ENCODE measurements around the gene MYPOP. TPM values are rescaled to one million over a fixed set of nuclear protein-coding genes. Genes with fewer than 3 reads are reported as not detected.
"Not testable (repeated sequence)": the region's sequence is repeated elsewhere in the genome, so short reads cannot be mapped to it uniquely, and the experiment has no call there.

Gene MYPOP
- total and polyA plus RNA-seq, 3 donors from 2014 or later: 9.4 to 11.1 (median 9.5) TPM

GRCh38 chr19:45873219-45873772, 29.1 kb downstream of the MYPOP start:
- H3K27ac ChIP-seq: no peak overlapping the region
- H3K27me3 ChIP-seq: no peaks in the 10 kb centered on the region
- H3K4me1 ChIP-seq: peaks cover 9% of the 10 kb centered on the region
- H3K9me3 ChIP-seq: no peaks in the 10 kb centered on the region
- no peak for TF ChIP-seq POLR2A (IDR thresholded peaks at IDR 0.05)
- 79 to 81% methylated on average over 6 to 7 of the region's 7 CpGs for WGBS, 2 donors
- intact Hi-C loops (cut with DNase I; ENCODE audit: low total_unique reads): no loop called here
- no peaks in the 10 kb centered on the region for H3K36me3 ChIP-seq (ENCODE audit: low read depth, missing control alignments)
- H3K4me3 ChIP-seq: no peak overlapping the region
- no peak for DNase-seq

DNA sequence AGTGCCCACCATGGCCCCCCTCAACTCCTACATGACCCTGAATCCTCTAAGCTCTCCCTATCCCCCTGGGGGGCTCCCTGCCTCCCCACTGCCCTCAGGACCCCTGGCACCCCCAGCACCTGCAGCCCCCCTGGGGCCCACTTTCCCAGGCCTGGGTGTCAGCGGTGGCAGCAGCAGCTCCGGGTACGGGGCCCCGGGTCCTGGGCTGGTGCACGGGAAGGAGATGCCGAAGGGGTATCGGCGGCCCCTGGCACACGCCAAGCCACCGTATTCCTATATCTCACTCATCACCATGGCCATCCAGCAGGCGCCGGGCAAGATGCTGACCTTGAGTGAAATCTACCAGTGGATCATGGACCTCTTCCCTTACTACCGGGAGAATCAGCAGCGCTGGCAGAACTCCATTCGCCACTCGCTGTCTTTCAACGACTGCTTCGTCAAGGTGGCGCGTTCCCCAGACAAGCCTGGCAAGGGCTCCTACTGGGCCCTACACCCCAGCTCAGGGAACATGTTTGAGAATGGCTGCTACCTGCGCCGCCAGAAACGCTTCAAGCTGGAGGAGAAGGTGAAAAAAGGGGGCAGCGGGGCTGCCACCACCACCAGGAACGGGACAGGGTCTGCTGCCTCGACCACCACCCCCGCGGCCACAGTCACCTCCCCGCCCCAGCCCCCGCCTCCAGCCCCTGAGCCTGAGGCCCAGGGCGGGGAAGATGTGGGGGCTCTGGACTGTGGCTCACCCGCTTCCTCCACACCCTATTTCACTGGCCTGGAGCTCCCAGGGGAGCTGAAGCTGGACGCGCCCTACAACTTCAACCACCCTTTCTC, 30.1 kb downstream of the MYPOP start:
- Histone ChIP-seq H3K36me3 (ENCODE audit: low read depth, missing control alignments) (no peaks in the 10 kb centered on the region), H3K9me3 (no peaks in the 10 kb centered on the region), H3K27ac (no peak overlapping the region), H3K27me3 (no peaks in the 10 kb centered on the region), H3K4me3 (no peak overlapping the region), H3K4me1 (peaks cover 9% of the 10 kb centered on the region)
- 92 to 95% methylated on average over 17 to 33 of the region's 34 CpGs for WGBS, 2 donors
- intact Hi-C loops (cut with DNase I; ENCODE audit: low total_unique reads): no loop called here
- TF ChIP-seq POLR2A (IDR thresholded peaks at IDR 0.05): no peak
- TF ChIP-seq, protein P1, sequence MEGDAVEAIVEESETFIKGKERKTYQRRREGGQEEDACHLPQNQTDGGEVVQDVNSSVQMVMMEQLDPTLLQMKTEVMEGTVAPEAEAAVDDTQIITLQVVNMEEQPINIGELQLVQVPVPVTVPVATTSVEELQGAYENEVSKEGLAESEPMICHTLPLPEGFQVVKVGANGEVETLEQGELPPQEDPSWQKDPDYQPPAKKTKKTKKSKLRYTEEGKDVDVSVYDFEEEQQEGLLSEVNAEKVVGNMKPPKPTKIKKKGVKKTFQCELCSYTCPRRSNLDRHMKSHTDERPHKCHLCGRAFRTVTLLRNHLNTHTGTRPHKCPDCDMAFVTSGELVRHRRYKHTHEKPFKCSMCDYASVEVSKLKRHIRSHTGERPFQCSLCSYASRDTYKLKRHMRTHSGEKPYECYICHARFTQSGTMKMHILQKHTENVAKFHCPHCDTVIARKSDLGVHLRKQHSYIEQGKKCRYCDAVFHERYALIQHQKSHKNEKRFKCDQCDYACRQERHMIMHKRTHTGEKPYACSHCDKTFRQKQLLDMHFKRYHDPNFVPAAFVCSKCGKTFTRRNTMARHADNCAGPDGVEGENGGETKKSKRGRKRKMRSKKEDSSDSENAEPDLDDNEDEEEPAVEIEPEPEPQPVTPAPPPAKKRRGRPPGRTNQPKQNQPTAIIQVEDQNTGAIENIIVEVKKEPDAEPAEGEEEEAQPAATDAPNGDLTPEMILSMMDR (IDR thresholded peaks at IDR 0.05): no peak
- no peak for DNase-seq

DNA sequence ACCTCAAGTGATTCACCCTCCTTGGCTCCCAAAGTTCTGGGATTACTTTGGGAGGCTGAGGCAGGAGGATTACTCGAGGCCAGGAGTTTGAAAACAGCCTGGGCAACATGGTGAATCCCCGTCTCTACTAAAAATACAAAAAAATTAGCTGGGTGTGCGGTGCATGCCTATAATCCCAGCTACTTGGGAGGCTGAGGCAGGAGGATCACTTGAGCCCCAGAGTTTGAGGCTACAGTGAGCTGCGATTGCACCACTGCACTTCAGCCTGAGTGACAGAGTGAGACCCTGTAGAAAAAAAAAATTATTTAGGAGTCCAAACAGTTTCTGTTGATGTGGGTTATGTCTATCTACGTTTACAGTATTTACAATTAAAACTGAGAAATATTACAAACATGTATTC, 31.6 kb downstream of the MYPOP start:
- intact Hi-C loops (cut with DNase I; ENCODE audit: low total_unique reads): no loop called here

GRCh38 chr19:45867241-45867640, 35.2 kb downstream of the MYPOP start:
- H3K4me1 ChIP-seq: peaks cover 14% of the 10 kb centered on the region
- DNase-seq; H3K27ac ChIP-seq; H3K27me3 ChIP-seq; H3K36me3 ChIP-seq (ENCODE audit: low read depth, missing control alignments); H3K9me3 ChIP-seq; intact Hi-C loops (cut with DNase I; ENCODE audit: low total_unique reads); H3K4me3 ChIP-seq: not testable (repeated sequence)
- 74% methylated on average over 4 of the region's 4 CpGs for WGBS, 2 donors

More for the DNA sequence above, 31.6 kb downstream of the MYPOP start:
- no peak overlapping the region for H3K27ac ChIP-seq
- no peak for DNase-seq
- H3K4me3 ChIP-seq: no peak overlapping the region
- no peaks in the 10 kb centered on the region for H3K4me1 ChIP-seq
- 91 to 97% methylated on average over 5 of the region's 5 CpGs for WGBS, 2 donors
- no peaks in the 10 kb centered on the region for H3K27me3 ChIP-seq
- no peaks in the 10 kb centered on the region for H3K36me3 ChIP-seq (ENCODE audit: low read depth, missing control alignments)
- TF ChIP-seq POLR2A (IDR thresholded peaks at IDR 0.05): no peak
- TF ChIP-seq, protein P1 (IDR thresholded peaks at IDR 0.05): no peak
- H3K9me3 ChIP-seq: no peaks in the 10 kb centered on the region

DNA sequence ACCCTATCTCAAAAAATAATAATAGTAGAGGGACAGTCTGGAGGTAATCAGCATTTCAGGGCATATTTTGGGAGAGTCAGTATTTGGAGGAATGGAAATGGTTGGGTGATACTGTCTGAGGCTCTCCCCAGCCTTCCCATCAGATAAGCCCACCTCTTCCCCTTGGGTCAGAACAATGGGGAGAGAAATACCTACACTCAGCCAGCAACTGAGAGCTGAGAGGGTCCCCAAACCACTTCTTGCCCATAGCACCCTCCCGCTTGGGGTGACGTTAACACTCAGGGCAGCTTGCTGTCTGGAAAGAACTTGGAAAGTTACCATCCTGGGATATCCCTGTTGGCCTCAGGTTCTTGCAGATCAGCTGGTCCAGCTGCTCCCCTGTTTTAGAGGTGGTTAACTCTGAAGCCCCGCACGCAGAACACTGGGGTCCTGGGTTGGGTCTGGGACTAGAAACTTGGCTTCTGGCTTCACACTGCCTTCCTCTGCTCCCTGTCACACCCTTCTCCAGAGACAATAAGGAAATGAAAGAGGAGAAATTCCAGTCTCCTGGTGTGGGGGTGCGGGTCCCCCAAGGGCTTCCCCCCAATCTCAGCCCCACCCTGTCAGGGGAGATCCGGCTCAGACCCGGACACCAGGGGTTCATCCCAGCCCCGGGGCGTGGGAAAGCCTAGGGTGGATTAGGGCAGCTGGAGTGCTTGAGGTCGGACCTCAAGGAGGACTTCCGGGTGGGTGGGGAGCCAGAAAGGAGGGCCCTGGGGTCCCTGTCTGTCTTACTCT, 35.8 kb downstream of the MYPOP start:
- WGBS, 2 donors: 70 to 73% methylated on average over 9 to 11 of the region's 11 CpGs
- no peak overlapping the region for H3K27ac ChIP-seq
- intact Hi-C loops (cut with DNase I; ENCODE audit: low total_unique reads): no loop called here
- H3K4me1 ChIP-seq: peaks cover 14% of the 10 kb centered on the region
- TF ChIP-seq, protein P1 (IDR thresholded peaks at IDR 0.05): no peak
- TF ChIP-seq POLR2A (IDR thresholded peaks at IDR 0.05): no peak
- no peak overlapping the region for H3K4me3 ChIP-seq
- DNase-seq: no peak
- H3K36me3 ChIP-seq (ENCODE audit: low read depth, missing control alignments): no peaks in the 10 kb centered on the region
- no peaks in the 10 kb centered on the region for H3K27me3 ChIP-seq
- H3K9me3 ChIP-seq: no peaks in the 10 kb centered on the region

Data from testis (tissue), 3 donors.